ENCODE measurements around the gene PRM3. TPM values are rescaled to one million over a fixed set of nuclear protein-coding genes. Genes with fewer than 3 reads are reported as not detected.

The PRM3 gene
- total RNA-seq, 1 donor from 2014 or later, result not detected

- DNase-seq, result no peak
Measured at GRCh38 chr16:11280616-11281522, 7.4 kb upstream of the PRM3 start, which contains the start of gene PRM1. TSS of gene PRM1 (minus strand) at chr16:11281330. CDS start at chr16:11281238, 92 bp downstream.

- no peak for DNase-seq
Measured at GRCh38 chr16:11278681-11279628, 5.5 kb upstream of the PRM3 start.

GRCh38 chr16:11277607-11278337 is 4.3 kb upstream of the PRM3 start:
- no peak for DNase-seq

GRCh38 chr16:11276896-11277593 is 3.6 kb upstream of the PRM3 start:
- no peak for DNase-seq

- no peak for DNase-seq
Measured at GRCh38 chr16:11276143-11276895, 2.9 kb upstream of the PRM3 start, which contains the start of gene PRM2. TSS of gene PRM2 (minus strand) at chr16:11276480. CDS start at chr16:11276370, 110 bp downstream.

- DNase-seq, result no peak
Measured at GRCh38 chr16:11274964-11275363, 1.5 kb upstream of the PRM3 start.

- no peak for DNase-seq
Measured at GRCh38 chr16:11273721-11274324, 394 bp upstream of the PRM3 start.

GRCh38 chr16:11272484-11272883 is 945 bp downstream of the PRM3 start:
- no peak for DNase-seq

GRCh38 chr16:11271610-11272009 is 1.8 kb downstream of the PRM3 start:
- DNase-seq, result no peak

- DNase-seq, result no peak
Measured at GRCh38 chr16:11270602-11271162, 2.7 kb downstream of the PRM3 start.

GRCh38 chr16:11268921-11269375 is 4.5 kb downstream of the PRM3 start, which contains the start of gene TNP2:
TSS of gene TNP2 (minus strand) at chr16:11269325. CDS start at chr16:11269262, 63 bp downstream.
- DNase-seq, result no peak

- no peak for DNase-seq
Measured at GRCh38 chr16:11265124-11265523, 8.3 kb downstream of the PRM3 start.

GRCh38 chr16:11264155-11264832 is 9.1 kb downstream of the PRM3 start:
- DNase-seq, result no peak

- DNase-seq, result no peak
Measured at GRCh38 chr16:11263737-11264136, 9.7 kb downstream of the PRM3 start.

GRCh38 chr16:11262915-11263314 is 10.5 kb downstream of the PRM3 start:
- DNase-seq, result no peak

- DNase-seq, result no peak
Measured at GRCh38 chr16:11260596-11260966, 12.8 kb downstream of the PRM3 start.

- DNase-seq, result no peak
Measured at GRCh38 chr16:11259655-11260595, 13.5 kb downstream of the PRM3 start.

Data from occipital lobe (tissue), 2 donors.